ENCODE measurements around the gene ADAMTS16. TPM values are rescaled to one million over a fixed set of nuclear protein-coding genes. Genes with fewer than 3 reads are reported as not detected.

The ADAMTS16 gene
- total and polyA plus RNA-seq, 7 donors = under 0.01 to 5.3 (median 0.16) TPM; not detected in 2

DNA sequence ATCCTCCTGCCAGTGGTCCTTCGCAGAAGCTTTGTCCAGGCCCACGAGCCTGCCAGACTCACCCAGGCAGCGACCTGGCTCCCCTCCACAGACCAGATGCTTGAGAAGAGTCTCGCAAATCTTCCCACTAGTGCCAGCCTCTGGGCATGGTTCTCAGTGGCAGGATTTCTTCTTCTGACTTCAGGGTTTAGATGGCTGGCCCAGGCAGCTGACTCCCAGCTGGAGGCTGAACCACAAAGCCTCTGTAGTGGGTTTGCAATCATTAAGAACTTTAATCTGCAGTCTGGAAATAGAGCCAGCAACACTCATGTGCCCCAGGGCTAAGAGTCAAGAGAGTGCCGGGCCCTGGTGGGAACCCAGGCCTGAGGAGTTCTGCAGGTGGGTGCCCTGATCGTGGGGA lies 191.7 kb downstream of the ADAMTS16 start:
- no peak for DNase-seq
- no peaks in the 10 kb centered on the region for H3K9me3 ChIP-seq
- intact Hi-C loops (cut with DNase I) = no loop called here
- no peaks in the 10 kb centered on the region for H3K36me3 ChIP-seq
- no peaks in the 10 kb centered on the region for H3K27me3 ChIP-seq
- H3K27ac ChIP-seq = no peak overlapping the region
- WGBS, 2 donors = 72 to 84% methylated on average over 6 of the region's 6 CpGs
- H3K4me1 ChIP-seq = no peaks in the 10 kb centered on the region
- TF ChIP-seq EP300 (IDR thresholded peaks at IDR 0.05) (no peak), POLR2A (IDR thresholded peaks at IDR 0.05) (no peak), POLR2AphosphoS5 (IDR thresholded peaks at IDR 0.05) (no peak)
- TF ChIP-seq, protein P1, sequence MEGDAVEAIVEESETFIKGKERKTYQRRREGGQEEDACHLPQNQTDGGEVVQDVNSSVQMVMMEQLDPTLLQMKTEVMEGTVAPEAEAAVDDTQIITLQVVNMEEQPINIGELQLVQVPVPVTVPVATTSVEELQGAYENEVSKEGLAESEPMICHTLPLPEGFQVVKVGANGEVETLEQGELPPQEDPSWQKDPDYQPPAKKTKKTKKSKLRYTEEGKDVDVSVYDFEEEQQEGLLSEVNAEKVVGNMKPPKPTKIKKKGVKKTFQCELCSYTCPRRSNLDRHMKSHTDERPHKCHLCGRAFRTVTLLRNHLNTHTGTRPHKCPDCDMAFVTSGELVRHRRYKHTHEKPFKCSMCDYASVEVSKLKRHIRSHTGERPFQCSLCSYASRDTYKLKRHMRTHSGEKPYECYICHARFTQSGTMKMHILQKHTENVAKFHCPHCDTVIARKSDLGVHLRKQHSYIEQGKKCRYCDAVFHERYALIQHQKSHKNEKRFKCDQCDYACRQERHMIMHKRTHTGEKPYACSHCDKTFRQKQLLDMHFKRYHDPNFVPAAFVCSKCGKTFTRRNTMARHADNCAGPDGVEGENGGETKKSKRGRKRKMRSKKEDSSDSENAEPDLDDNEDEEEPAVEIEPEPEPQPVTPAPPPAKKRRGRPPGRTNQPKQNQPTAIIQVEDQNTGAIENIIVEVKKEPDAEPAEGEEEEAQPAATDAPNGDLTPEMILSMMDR (IDR thresholded peaks at IDR 0.05) = no peak
- H3K4me3 ChIP-seq = no peak overlapping the region

- TF ChIP-seq, protein P1 (IDR thresholded peaks at IDR 0.05) = no peak
- intact Hi-C loops (cut with DNase I) = no loop called here
- 55 to 75% methylated on average over 4 of the region's 4 CpGs for WGBS, 2 donors
Measured at GRCh38 chr5:5332287-5332686, 192.2 kb downstream of the ADAMTS16 start.

GRCh38 chr5:5335107-5335506 lies 195.0 kb downstream of the ADAMTS16 start:
- TF ChIP-seq EP300 (IDR thresholded peaks at IDR 0.05) = no peak
- TF ChIP-seq, protein P1 (IDR thresholded peaks at IDR 0.05) = no peak
- H3K4me3 ChIP-seq = no peak overlapping the region
- H3K9me3 ChIP-seq = peaks cover 0 to 2% (median 0%) of the 10 kb centered on the region in 4 donors
- no peaks in the 10 kb centered on the region for H3K4me1 ChIP-seq
- no peak overlapping the region for H3K27ac ChIP-seq
- H3K36me3 ChIP-seq = no peaks in the 10 kb centered on the region
- no peaks in the 10 kb centered on the region for H3K27me3 ChIP-seq
- no peak for DNase-seq
- intact Hi-C loops (cut with DNase I) = no loop called here

More at GRCh38 chr5:5332287-5332686, 192.2 kb downstream of the ADAMTS16 start:
- DNase-seq = no peak
- Histone ChIP-seq H3K27me3 (no peaks in the 10 kb centered on the region), H3K4me1 (no peaks in the 10 kb centered on the region), H3K4me3 (no peak overlapping the region), H3K36me3 (no peaks in the 10 kb centered on the region), H3K27ac (no peak overlapping the region), H3K9me3 (no peaks in the 10 kb centered on the region)

DNA sequence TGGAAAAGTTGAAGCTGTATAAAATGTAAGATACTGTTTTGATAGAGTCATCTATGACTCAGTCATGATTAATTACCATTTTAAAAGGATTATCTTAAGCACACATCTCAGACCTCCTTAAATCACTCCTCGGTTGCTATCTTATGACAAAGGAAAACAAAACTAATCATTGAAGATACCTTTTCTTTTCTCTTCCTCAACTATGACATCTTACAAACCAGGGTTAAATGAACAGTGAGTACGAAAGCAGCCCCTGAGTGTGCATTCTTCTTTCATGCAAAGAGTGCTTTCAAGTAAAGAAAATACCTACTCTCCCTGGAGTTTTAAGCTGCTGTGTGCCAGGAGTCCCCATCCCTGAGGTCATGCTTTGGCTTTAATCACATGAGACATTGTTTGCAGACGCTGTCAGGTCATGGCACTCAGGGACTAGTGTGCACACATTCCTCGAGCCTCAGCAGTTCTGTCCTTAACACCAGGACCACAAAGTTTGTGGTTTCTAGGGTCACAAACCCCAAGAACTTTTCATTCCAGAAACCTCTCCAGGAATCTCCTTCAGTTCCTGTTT lies 195.7 kb downstream of the ADAMTS16 start:
- Histone ChIP-seq H3K27me3 (no peaks in the 10 kb centered on the region), H3K36me3 (no peaks in the 10 kb centered on the region), H3K9me3 (peaks cover 0 to 2% (median 0%) of the 10 kb centered on the region in 4 donors), H3K27ac (no peak overlapping the region), H3K4me1 (no peaks in the 10 kb centered on the region), H3K4me3 (no peak overlapping the region)
- intact Hi-C loops (cut with DNase I) = no loop called here
- TF ChIP-seq POLR2AphosphoS5 (IDR thresholded peaks at IDR 0.05) (no peak), EP300 (IDR thresholded peaks at IDR 0.05) (no peak), POLR2A (IDR thresholded peaks at IDR 0.05) (no peak)
- TF ChIP-seq, protein P1 (IDR thresholded peaks at IDR 0.05) = no peak
- 25 to 37% methylated on average over 4 of the region's 4 CpGs for WGBS, 2 donors
- DNase-seq = no peak

DNA sequence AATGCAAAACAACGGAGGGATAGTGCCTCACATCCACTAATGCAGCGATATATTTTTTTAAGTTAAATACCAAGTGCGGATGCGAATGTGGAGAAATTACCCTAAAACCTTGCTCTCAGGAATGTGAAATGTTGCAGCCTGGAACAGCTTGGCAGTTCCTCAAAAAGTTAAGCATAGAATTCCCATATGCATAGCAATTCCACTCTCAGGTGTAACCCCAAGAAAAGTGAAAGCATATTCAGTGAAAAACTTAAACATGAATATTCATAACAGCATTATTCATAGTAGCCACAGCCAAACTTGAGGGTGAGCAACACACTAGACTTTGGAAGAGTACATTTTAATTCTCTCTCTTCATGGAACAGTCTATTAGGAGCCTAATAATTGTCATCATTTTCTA lies 199.1 kb downstream of the ADAMTS16 start:
- intact Hi-C loops (cut with DNase I) = no loop called here
- WGBS, 2 donors = 96 to 98% methylated on average over 4 of the region's 4 CpGs
- peaks cover 0 to 2% (median 0%) of the 10 kb centered on the region in 4 donors for H3K9me3 ChIP-seq

More for the DNA sequence above, 199.1 kb downstream of the ADAMTS16 start:
- Histone ChIP-seq H3K4me3 (no peak overlapping the region), H3K36me3 (no peaks in the 10 kb centered on the region), H3K27me3 (no peaks in the 10 kb centered on the region), H3K4me1 (no peaks in the 10 kb centered on the region), H3K27ac (no peak overlapping the region)
- TF ChIP-seq, protein P1 (IDR thresholded peaks at IDR 0.05) = no peak
- TF ChIP-seq POLR2AphosphoS5 (IDR thresholded peaks at IDR 0.05) = no peak
- no peak for TF ChIP-seq EP300 (IDR thresholded peaks at IDR 0.05)
- no peak for TF ChIP-seq POLR2A (IDR thresholded peaks at IDR 0.05)
- no peak for DNase-seq
